ENCODE measurements around the gene TPPP. TPM values are rescaled to one million over a fixed set of nuclear protein-coding genes. Genes with fewer than 3 reads are reported as not detected.
A peak's percentile ranks its signal among the peaks of the same experiment; 100 is the strongest.

TPPP gene
- total and polyA plus RNA-seq, 2 experiments from 2014 or later, result 0.48 to 1.4 TPM

GRCh38 chr5:665541-665955 is 27.6 kb downstream of the TPPP start:
- peaks cover 6% of the 10 kb centered on the region for H3K27me3 Mint-ChIP-seq (ENCODE audit: insufficient read depth, low read depth, poor library complexity)
- peaks cover 22% of the 10 kb centered on the region for H3K36me3 Mint-ChIP-seq (ENCODE audit: low read depth)
- H3K4me1 Mint-ChIP-seq, result no peaks in the 10 kb centered on the region; the same call in 2 of the 3 replicates
- DNase-seq (ENCODE audit: low spot score) (peak; percentile 65), ATAC-seq (peak; percentile 30)
- Histone ChIP-seq H3K27me3 (ENCODE audit: insufficient read depth) (no peaks in the 10 kb centered on the region), H3K4me2 (no peak overlapping the region), H3F3A (replicated peaks; ENCODE audit: low read depth) (no peaks in the 10 kb centered on the region), H3K79me2 (replicated peaks; ENCODE audit: insufficient read depth) (no peaks in the 10 kb centered on the region), H3K4me3 (no peak overlapping the region), H2AFZ (no peak overlapping the region), H3K9me2 (ENCODE audit: insufficient read depth) (no peaks in the 10 kb centered on the region), H3K4me1 (ENCODE audit: insufficient read depth) (no peaks in the 10 kb centered on the region), H3K36me3 (ENCODE audit: insufficient read depth) (no peaks in the 10 kb centered on the region), H4K20me1 (replicated peaks; ENCODE audit: insufficient read depth) (no peaks in the 10 kb centered on the region; the same call in none of the 2 replicates), H3K27ac (ENCODE audit: low read depth) (no peak overlapping the region)
- no peak overlapping the region for H3K27ac Mint-ChIP-seq
- TF ChIP-seq ZNF114 (CRISPR knock-in tag; IDR thresholded peaks at IDR 0.05) (no peak), NANOG (IDR thresholded peaks at IDR 0.05; ENCODE audit: borderline replicate concordance) (no peak), ETS1 (IDR thresholded peaks at IDR 0.05) (no peak), REST (IDR thresholded peaks at IDR 0.05; ENCODE audit: unreplicated experiment) (no peak)
- H3K9me3 Mint-ChIP-seq, result no peaks in the 10 kb centered on the region
- H3K4me3 Mint-ChIP-seq, result no peak overlapping the region

- no peak overlapping the region for H3K4me3 ChIP-seq
- Mint-ChIP-seq H3K36me3 (ENCODE audit: low read depth) (peaks cover 27% of the 10 kb centered on the region), H3K4me3 (no peak overlapping the region), H3K27ac (no peak overlapping the region), H3K9me3 (no peaks in the 10 kb centered on the region), H3K27me3 (ENCODE audit: insufficient read depth, low read depth, poor library complexity) (peaks cover 5% of the 10 kb centered on the region), H3K4me1 (no peaks in the 10 kb centered on the region; the same call in 2 of the 3 replicates)
- H3K27me3 ChIP-seq (ENCODE audit: insufficient read depth), result no peaks in the 10 kb centered on the region
- no peaks in the 10 kb centered on the region for H3K79me2 ChIP-seq (replicated peaks; ENCODE audit: insufficient read depth)
- no peaks in the 10 kb centered on the region for H3F3A ChIP-seq (replicated peaks; ENCODE audit: low read depth)
- no peaks in the 10 kb centered on the region for H3K4me1 ChIP-seq (ENCODE audit: insufficient read depth)
- H3K36me3 ChIP-seq (ENCODE audit: insufficient read depth), result 0 out of 2 replicates have a peak, but pooled peaks cover 3% of the 10 kb centered on the region
- no peaks in the 10 kb centered on the region for H3K9me2 ChIP-seq (ENCODE audit: insufficient read depth)
- no peak overlapping the region for H2AFZ ChIP-seq
- H4K20me1 ChIP-seq (replicated peaks; ENCODE audit: insufficient read depth), result no peaks in the 10 kb centered on the region; the same call in none of the 2 replicates
- no peak overlapping the region for H3K4me2 ChIP-seq
- ATAC-seq, result no peak
- no peak for DNase-seq (ENCODE audit: low spot score)
- no peak overlapping the region for H3K27ac ChIP-seq (ENCODE audit: low read depth)
- TF ChIP-seq ETS1 (IDR thresholded peaks at IDR 0.05), result no peak
- TF ChIP-seq NANOG (IDR thresholded peaks at IDR 0.05; ENCODE audit: borderline replicate concordance), result no peak
- TF ChIP-seq JUNB (IDR thresholded peaks at IDR 0.05; ENCODE audit: unreplicated experiment), result no peak
- TF ChIP-seq ZNF462 (CRISPR knock-in tag; IDR thresholded peaks at IDR 0.05), result no peak
- TF ChIP-seq STAT1 (IDR thresholded peaks at IDR 0.05; ENCODE audit: unreplicated experiment), result no peak
- TF ChIP-seq ZNF114 (CRISPR knock-in tag; IDR thresholded peaks at IDR 0.05), result no peak
- no peak for TF ChIP-seq ZNF331 (CRISPR knock-in tag; IDR thresholded peaks at IDR 0.05; ENCODE audit: low read depth)
- TF ChIP-seq CREB1 (CRISPR knock-in tag; IDR thresholded peaks at IDR 0.05; ENCODE audit: low read depth), result no peak
Measured at GRCh38 chr5:664994-665360, 28.2 kb downstream of the TPPP start.

Data from GM23338 (cell line).